ENCODE results near the gene CFL1. TPM values are rescaled to one million over a fixed set of nuclear protein-coding genes. Genes with fewer than 3 reads are reported as not detected.

CFL1 gene
- total and polyA plus RNA-seq, 2 of the 4 experiments (the other 2 are of a cell fraction) = 960 to 2,231 TPM

GRCh38 chr11:65847746-65848145 lies 10.2 kb downstream of the CFL1 start:
- Histone ChIP-seq H2BK120ac (ENCODE audit: low read depth, low read length) (no peak overlapping the region), H3K4me3 (ENCODE audit: insufficient read depth, low read depth, low read length) (no peak overlapping the region), H2AFZ (replicated peaks; ENCODE audit: low read length, poor library complexity) (no peak overlapping the region), H3K27ac (ENCODE audit: insufficient read depth, low read length) (no peak overlapping the region), H4K5ac (ENCODE audit: low read depth, low read length) (no peak overlapping the region), H3K9ac (ENCODE audit: low read depth, low read length) (no peak overlapping the region), H3K18ac (ENCODE audit: low read depth, low read length) (no peak overlapping the region), H2BK15ac (ENCODE audit: low read depth, low read length) (no peak overlapping the region), H2BK20ac (ENCODE audit: low read depth, low read length) (no peak overlapping the region), H3K56ac (ENCODE audit: extremely low read depth, insufficient read depth, low read length) (no peak overlapping the region), H4K8ac (ENCODE audit: low read depth in 2 of 2, low read length in 2 of 2) (no peak overlapping the region), H3K4me1 (ENCODE audit: control insufficient read depth, insufficient read depth, low read length) (no peaks in the 10 kb centered on the region; the same call in 1 of the 2 replicates), H3K79me1 (ENCODE audit: low read depth in 1 of 2, low read length in 2 of 2) (peaks cover 0 to 17% of the 10 kb centered on the region in 2 experiments; a peak in 2 of 4 replicates), H2AK5ac (ENCODE audit: low read depth, low read length) (no peak overlapping the region), H4K20me1 (ENCODE audit: insufficient read depth, low read length) (peaks cover 28% of the 10 kb centered on the region), H3K4ac (ENCODE audit: low read depth, low read length) (no peak overlapping the region), H3K36me3 (ENCODE audit: control insufficient read depth, insufficient read depth, low read length) (peaks cover 21% of the 10 kb centered on the region), H4K91ac (ENCODE audit: insufficient read depth, low read depth, low read length) (no peak overlapping the region), H3K27me3 (ENCODE audit: control insufficient read depth, insufficient read depth, low read length) (no peaks in the 10 kb centered on the region), H3K9me1 (ENCODE audit: insufficient read depth, low read length) (peaks cover 4% of the 10 kb centered on the region; the same call in 1 of the 2 replicates), H3K9me3 (ENCODE audit: control insufficient read depth, insufficient read depth, low read length) (no peaks in the 10 kb centered on the region), H3K4me2 (ENCODE audit: low read depth, low read length) (no peak overlapping the region), H3K23ac (ENCODE audit: low read depth, low read length) (no peak overlapping the region), H2BK5ac (ENCODE audit: low read depth, low read length, poor library complexity, severe bottlenecking) (no peak overlapping the region), H3K14ac (replicated peaks; ENCODE audit: low read depth, low read length) (no peak overlapping the region), H2AK9ac (replicated peaks; ENCODE audit: low read depth, low read length, poor library complexity) (peak overlapping the region; percentile 65)
- no TSS peak for BruUV-seq (replicated peaks)
- ATAC-seq (ENCODE audit: low read depth) (no peak), DNase-seq (no peak)
- dilution Hi-C loops (cut with HindIII; ENCODE audit: low sequenced_read_pairs, unreplicated experiment) = no loop called here
- WGBS, 2 experiments (ENCODE audit: extremely low coverage in 2 of 2, insufficient read length in 1 of 2) = no CpG with 5 or more reads among the region's 3 CpGs
- no peak for TF ChIP-seq CHD1 (IDR thresholded peaks at IDR 0.05; ENCODE audit: low read depth, low read length)
- TF ChIP-seq USF2 (IDR thresholded peaks at IDR 0.05; ENCODE audit: low read depth, low read length) = no peak
- no peak for TF ChIP-seq FOS (IDR thresholded peaks at IDR 0.05; ENCODE audit: low read depth, low read length)
- ChIA-PET CTCF (no interaction called here), POLR2A (ENCODE audit: unreplicated experiment) (interaction anchor here (1.3 kb wide), 1 partner anchor 11 kb away, joined by 3 read pairs; no protein-coding TSS in a partner anchor)
- in situ Hi-C loops (cut with MboI; ENCODE audit: low sequenced_read_pairs) = no loop called here
- intact Hi-C loops (cut with micrococcal nuclease) = no loop called here
